IMR-90 (cell line): ENCODE data around the gene CD207. TPM values are rescaled to one million over a fixed set of nuclear protein-coding genes. Genes with fewer than 3 reads are reported as not detected.

Source experiments
- ATAC-seq: fragments of 200-7000 bp; cut with Tn5 transposase; 2 replicates; pipeline ENCODE4 v1.9.1; 2020; ENCODE audit warnings: low read depth, mild to moderate bottlenecking, moderate library complexity
- BruUV-seq: library from RNA; stranded (reverse); fragments of 400-500 nt; replicated peaks from 2 replicates; lab custom pipeline; 2021; lab: Mats Ljungman, UMichigan
- CTCF ChIA-PET: fragments of 300-600 bp; formaldehyde crosslinking; extraction: SDS; loops from one replicate; lab custom pipeline; 2021; ENCODE audit warnings: antibody characterized with exemption; lab: Yijun Ruan, JAX
- POLR2A ChIA-PET: fragments of 300-600 bp; sonication (Branson Sonifier 250); formaldehyde crosslinking; loops from one replicate; lab custom pipeline; 2022; ENCODE audit warnings: antibody characterized with exemption; ENCODE audit not compliant: unreplicated experiment; lab: Charles Lee
- DNase-seq: peaks from one replicate; pipeline ENCODE4 v3.0.0; 2013
- H2AFZ ChIP-seq: replicated peaks from 2 replicates; pipeline ENCODE3; 2013; ENCODE audit warnings: low read length, mild to moderate bottlenecking; ENCODE audit not compliant: poor library complexity
- H2AK5ac ChIP-seq: 2 replicates; pipeline ENCODE4 v1.6.1; 2013; ENCODE audit warnings: low read depth, low read length, inconsistent platforms
- H2AK9ac ChIP-seq: replicated peaks from 2 replicates; pipeline ENCODE3; 2013; ENCODE audit warnings: mild to moderate bottlenecking, low read depth, low read length, moderate library complexity; ENCODE audit not compliant: poor library complexity
- H2BK120ac ChIP-seq: 2 replicates; pipeline ENCODE4 v1.6.1; 2013; ENCODE audit warnings: low read depth, low read length, inconsistent platforms
- H2BK15ac ChIP-seq: 3 replicates; pipeline ENCODE4 v1.6.1; 2013; ENCODE audit warnings: low read depth, low read length, inconsistent platforms
- H2BK20ac ChIP-seq: 2 replicates; pipeline ENCODE4 v1.6.1; 2013; ENCODE audit warnings: low read depth, mild to moderate bottlenecking, inconsistent platforms, low read length, moderate library complexity
- H2BK5ac ChIP-seq: 2 replicates; pipeline ENCODE4 v1.6.1; 2013; ENCODE audit warnings: mild to moderate bottlenecking, low read depth, low read length, inconsistent platforms; ENCODE audit not compliant: poor library complexity, severe bottlenecking
- H3K14ac ChIP-seq: replicated peaks from 2 replicates; pipeline ENCODE4 v1.6.1; 2013; ENCODE audit warnings: low read depth, low read length, inconsistent platforms
- H3K18ac ChIP-seq: 2 replicates; pipeline ENCODE4 v1.6.1; 2013; ENCODE audit warnings: low read depth, low read length, control low read depth
- H3K23ac ChIP-seq: 2 replicates; pipeline ENCODE4 v1.6.1; 2013; ENCODE audit warnings: low read depth, low read length, inconsistent platforms
- H3K27ac ChIP-seq: 2 replicates; pipeline ENCODE4 v1.5.1; 2013; ENCODE audit warnings: mild to moderate bottlenecking, control low read depth, low read length; ENCODE audit not compliant: insufficient read depth
- H3K27me3 ChIP-seq: 2 replicates; pipeline ENCODE4 v1.6.1; 2013; ENCODE audit warnings: low read length; ENCODE audit not compliant: control insufficient read depth, insufficient read depth
- H3K36me3 ChIP-seq: 2 replicates; pipeline ENCODE4 v1.6.1; 2013; ENCODE audit warnings: low read length, mixed read lengths; ENCODE audit not compliant: control insufficient read depth, insufficient read depth
- H3K4ac ChIP-seq: 2 replicates; pipeline ENCODE4 v1.6.1; 2013; ENCODE audit warnings: low read depth, low read length, inconsistent platforms
- H3K4me1 ChIP-seq: 2 replicates; pipeline ENCODE4 v1.6.1; 2013; ENCODE audit warnings: low read length, mixed read lengths; ENCODE audit not compliant: control insufficient read depth, insufficient read depth
- H3K4me2 ChIP-seq: 2 replicates; pipeline ENCODE4 v1.6.1; 2013; ENCODE audit warnings: low read depth, mild to moderate bottlenecking, control low read depth, low read length, moderate library complexity
- H3K4me3 ChIP-seq: 2 replicates; pipeline ENCODE4 v1.5.1; 2013; ENCODE audit warnings: low read depth, mild to moderate bottlenecking, control low read depth, low read length, moderate library complexity; ENCODE audit not compliant: insufficient read depth
- H3K56ac ChIP-seq: 2 replicates; pipeline ENCODE4 v1.6.1; 2013; ENCODE audit warnings: low read length, inconsistent platforms; ENCODE audit not compliant: insufficient read depth; ENCODE audit errors: extremely low read depth
- H3K79me1 ChIP-seq, 2 experiments: 2 replicates each; pipeline ENCODE4 v1.6.1; 2013; ENCODE audit warnings: low read length in 2 of 2, inconsistent platforms in 1 of 2, low read depth in 1 of 2
- H3K9ac ChIP-seq: 2 replicates; pipeline ENCODE4 v1.6.1; 2013; ENCODE audit warnings: low read depth, low read length, control low read depth
- H3K9me1 ChIP-seq: 2 replicates; pipeline ENCODE4 v1.6.1; 2013; ENCODE audit warnings: low read length, inconsistent platforms; ENCODE audit not compliant: insufficient read depth
- H3K9me3 ChIP-seq: 2 replicates; pipeline ENCODE4 v1.6.1; 2013; ENCODE audit warnings: low read length; ENCODE audit not compliant: control insufficient read depth, insufficient read depth
- H4K20me1 ChIP-seq: 2 replicates; pipeline ENCODE4 v1.6.1; 2013; ENCODE audit warnings: low read length, inconsistent platforms; ENCODE audit not compliant: insufficient read depth
- H4K5ac ChIP-seq: 2 replicates; pipeline ENCODE4 v1.6.1; 2013; ENCODE audit warnings: mild to moderate bottlenecking, low read depth, low read length, control low read depth
- H4K8ac ChIP-seq, 2 experiments: 2 replicates each; pipeline ENCODE4 v1.6.1; 2013; ENCODE audit warnings: low read depth in 2 of 2, low read length in 2 of 2, control low read depth in 1 of 2, inconsistent platforms in 1 of 2
- H4K91ac ChIP-seq: 2 replicates; pipeline ENCODE4 v1.6.1; 2013; ENCODE audit warnings: low read depth, low read length, inconsistent platforms; ENCODE audit not compliant: insufficient read depth
- CHD1 ChIP-seq: IDR thresholded peaks from 2 replicates; pipeline ENCODE4 v1.6.1; 2012; ENCODE audit warnings: low read depth, low read length, improper control_type of control experiment
- ELK1 ChIP-seq: fragments of 150-350 bp; IDR thresholded peaks from 2 replicates; pipeline ENCODE4 v1.6.1; 2016; ENCODE audit warnings: low read depth, mild to moderate bottlenecking, low read length, moderate library complexity, borderline replicate concordance
- FOS ChIP-seq: fragments of 150-350 bp; IDR thresholded peaks from 2 replicates; pipeline ENCODE4 v1.6.1; 2016; ENCODE audit warnings: low read depth, low read length
- MAFK ChIP-seq: IDR thresholded peaks from 2 replicates; pipeline ENCODE4 v1.6.1; 2012; ENCODE audit warnings: low read depth, low read length, improper control_type of control experiment
- MAZ ChIP-seq: IDR thresholded peaks from 2 replicates; pipeline ENCODE4 v1.6.1; 2012; ENCODE audit warnings: low read depth, mild to moderate bottlenecking, low read length, improper control_type of control experiment, moderate library complexity, borderline replicate concordance
- MXI1 ChIP-seq: IDR thresholded peaks from 2 replicates; pipeline ENCODE4 v1.6.1; 2012; ENCODE audit warnings: low read depth, mild to moderate bottlenecking, low read length, moderate library complexity, borderline replicate concordance
- NFE2L2 ChIP-seq: fragments of 150-350 bp; IDR thresholded peaks from 2 replicates; pipeline ENCODE4 v1.6.1; 2016; ENCODE audit warnings: low read depth, mild to moderate bottlenecking, low read length
- POLR2A ChIP-seq: IDR thresholded peaks from 2 replicates; pipeline ENCODE4 v1.6.1; 2012; ENCODE audit warnings: mild to moderate bottlenecking, low read depth, low read length
- RAD21 ChIP-seq: IDR thresholded peaks from 2 replicates; pipeline ENCODE4 v1.6.1; 2012; ENCODE audit warnings: low read length, improper control_type of control experiment
- RFX5 ChIP-seq: IDR thresholded peaks from 2 replicates; pipeline ENCODE4 v1.8.0; 2012; ENCODE audit warnings: low read depth, mild to moderate bottlenecking, low read length, moderate library complexity
- SMC3 ChIP-seq: fragments of 150-350 bp; IDR thresholded peaks from 2 replicates; pipeline ENCODE4 v1.6.1; 2016; ENCODE audit warnings: low read depth, mild to moderate bottlenecking, antibody characterized with exemption, low read length, moderate library complexity
- WGBS, 2 experiments: methylation state at CpG; one replicate each; pipeline versions ENCODE4 v1.1.5 to v1.1.7; 2013; ENCODE audit warnings: missing lambda C conversion rate in 2 of 2; ENCODE audit not compliant: insufficient read length in 1 of 2; ENCODE audit errors: extremely low coverage in 2 of 2; 5-methylcytosine and 5-hydroxymethylcytosine counted together
- dilution Hi-C: fragments of 300-500 bp; cut with HindIII; formaldehyde crosslinking; loops from one replicate; pipeline ENCODE4 v1.14.3; 2018; ENCODE audit warnings: low sequenced_read_pairs; ENCODE audit not compliant: unreplicated experiment
- in situ Hi-C: fragments of 300-500 bp; cut with MboI; formaldehyde crosslinking; loops from 3 replicates; pipeline ENCODE4 v1.14.3; 2019; ENCODE audit warnings: low sequenced_read_pairs, inconsistent platforms, mixed read lengths
- intact Hi-C: fragments of 100-400 bp; cut with micrococcal nuclease; formaldehyde crosslinking; loops from 2 replicates; pipeline ENCODE4 v1.10.0; 2022
- polyA plus RNA-seq, 3 experiments: library from polyadenylated mRNA; depleted of rRNA; stranded (reverse); fragments of >200 nt; gene quantifications; 2 replicates each; pipeline ENCODE4 v1.2.3, GENCODE V29; 2012; ENCODE audit warnings: low replicate concordance in 1 of 3
- total RNA-seq: library from RNA; depleted of rRNA; stranded (reverse); fragments of >200 nt; gene quantifications from 2 replicates; pipeline ENCODE4 v1.2.3, GENCODE V29; 2012
- TF ChIP-seq, protein P1 (sequence below): conservative IDR thresholded peaks from 2 replicates; pipeline ENCODE4 v1.5.1; 2012; ENCODE audit warnings: mild to moderate bottlenecking, low read depth, low read length, improper control_type of control experiment

CD207 gene
- total and polyA plus RNA-seq, 2 of the 4 experiments (the other 2 are of a cell fraction), result not detected

- Histone ChIP-seq H4K5ac (no peak overlapping the region), H2BK5ac (no peak overlapping the region), H3K18ac (no peak overlapping the region), H4K8ac (no peak overlapping the region), H2BK20ac (no peak overlapping the region), H3K79me1 (no peaks in the 10 kb centered on the region), H2AK9ac (no peak overlapping the region), H2BK120ac (no peak overlapping the region), H3K4me1 (no peaks in the 10 kb centered on the region), H3K9me3 (no peaks in the 10 kb centered on the region), H3K27ac (no peak overlapping the region), H3K4me2 (no peak overlapping the region), H3K4me3 (no peak overlapping the region), H3K9me1 (no peaks in the 10 kb centered on the region), H3K27me3 (peaks cover 25% of the 10 kb centered on the region), H2AK5ac (no peak overlapping the region), H3K9ac (no peak overlapping the region), H2BK15ac (no peak overlapping the region), H3K23ac (no peak overlapping the region), H2AFZ (no peak overlapping the region), H3K4ac (no peak overlapping the region), H3K14ac (no peak overlapping the region), H3K56ac (no peak overlapping the region), H4K91ac (no peak overlapping the region), H4K20me1 (no peaks in the 10 kb centered on the region), H3K36me3 (no peaks in the 10 kb centered on the region)
- no CpG with 5 or more reads among the region's 4 CpGs for WGBS, 2 experiments
- in situ Hi-C loops (no loop called here), dilution Hi-C loops (no loop called here), intact Hi-C loops (no loop called here)
- ChIA-PET CTCF (interaction anchor here (1.0 to 1.6 kb wide), 3 partner anchors 19 to 75 kb away, joined by 3 to 5 read pairs (median 3); no protein-coding TSS in a partner anchor), POLR2A (no interaction called here)
- no peak for ATAC-seq
- DNase-seq, result no peak
- TF ChIP-seq, protein P1, sequence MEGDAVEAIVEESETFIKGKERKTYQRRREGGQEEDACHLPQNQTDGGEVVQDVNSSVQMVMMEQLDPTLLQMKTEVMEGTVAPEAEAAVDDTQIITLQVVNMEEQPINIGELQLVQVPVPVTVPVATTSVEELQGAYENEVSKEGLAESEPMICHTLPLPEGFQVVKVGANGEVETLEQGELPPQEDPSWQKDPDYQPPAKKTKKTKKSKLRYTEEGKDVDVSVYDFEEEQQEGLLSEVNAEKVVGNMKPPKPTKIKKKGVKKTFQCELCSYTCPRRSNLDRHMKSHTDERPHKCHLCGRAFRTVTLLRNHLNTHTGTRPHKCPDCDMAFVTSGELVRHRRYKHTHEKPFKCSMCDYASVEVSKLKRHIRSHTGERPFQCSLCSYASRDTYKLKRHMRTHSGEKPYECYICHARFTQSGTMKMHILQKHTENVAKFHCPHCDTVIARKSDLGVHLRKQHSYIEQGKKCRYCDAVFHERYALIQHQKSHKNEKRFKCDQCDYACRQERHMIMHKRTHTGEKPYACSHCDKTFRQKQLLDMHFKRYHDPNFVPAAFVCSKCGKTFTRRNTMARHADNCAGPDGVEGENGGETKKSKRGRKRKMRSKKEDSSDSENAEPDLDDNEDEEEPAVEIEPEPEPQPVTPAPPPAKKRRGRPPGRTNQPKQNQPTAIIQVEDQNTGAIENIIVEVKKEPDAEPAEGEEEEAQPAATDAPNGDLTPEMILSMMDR, result no peak
- TF ChIP-seq RAD21 (no peak), FOS (no peak), NFE2L2 (no peak), MAFK (no peak), SMC3 (no peak), MAZ (no peak), CHD1 (no peak), MXI1 (no peak), RFX5 (no peak), POLR2A (no peak), ELK1 (no peak)
- no TSS peak for BruUV-seq
Measured at GRCh38 chr2:70873541-70873940, 37.9 kb upstream of the CD207 start.
